SJCRH30 (cell line): ENCODE results near the gene RNF222. TPM values are rescaled to one million over a fixed set of nuclear protein-coding genes. Genes with fewer than 3 reads are reported as not detected.

Source experiments
- DNase-seq, 2 experiments: peaks; one replicate each; pipeline ENCODE4 v3.0.0-alpha.2; 2015 to 2020
- H3K27ac ChIP-seq: fragments of 250-450 bp; sonication (Bioruptor Pico); 2 replicates; pipeline ENCODE4 v1.5.1; 2020; ENCODE audit warnings: mild to moderate bottlenecking, moderate library complexity
- H3K27me3 ChIP-seq: fragments of 250-450 bp; sonication (Bioruptor Pico); 2 replicates; pipeline ENCODE4 v1.5.1; 2020; ENCODE audit warnings: mild to moderate bottlenecking, moderate library complexity
- H3K36me3 ChIP-seq: fragments of 250-450 bp; sonication (Bioruptor Pico); 2 replicates; pipeline ENCODE4 v1.5.1; 2020; ENCODE audit warnings: mild to moderate bottlenecking, moderate library complexity
- H3K4me1 ChIP-seq: fragments of 250-450 bp; sonication (Bioruptor Pico); 2 replicates; pipeline ENCODE4 v1.5.1; 2020; ENCODE audit warnings: mild to moderate bottlenecking, moderate library complexity
- H3K4me3 ChIP-seq: fragments of 250-450 bp; sonication (Bioruptor Pico); 2 replicates; pipeline ENCODE4 v1.5.1; 2020; ENCODE audit warnings: mild to moderate bottlenecking, moderate library complexity
- H3K9me3 ChIP-seq: fragments of 250-450 bp; sonication (Bioruptor Pico); replicated peaks from 2 replicates; pipeline ENCODE4 v1.5.1; 2020; ENCODE audit warnings: mild to moderate bottlenecking, moderate library complexity
- total RNA-seq: library from RNA; depleted of rRNA; stranded (reverse); fragments of >200 nt; shearing (Covaris generic); gene quantifications from 2 replicates; pipeline ENCODE4 v1.2.3, GENCODE V29; 2014

Gene RNF222
- total RNA-seq, 1 experiment from 2014 or later, result not detected

- no peaks in the 10 kb centered on the region for H3K27me3 ChIP-seq
- no peaks in the 10 kb centered on the region; the same call in 1 of the 2 replicates for H3K36me3 ChIP-seq
- no peaks in the 10 kb centered on the region for H3K4me1 ChIP-seq
- H3K9me3 ChIP-seq, result no peaks in the 10 kb centered on the region
- H3K27ac ChIP-seq, result no peak overlapping the region
- no peak overlapping the region for H3K4me3 ChIP-seq
- no peak for DNase-seq
Measured at GRCh38 chr17:8421571-8421970, 23.9 kb upstream of the RNF222 start.

GRCh38 chr17:8420041-8420934, 22.7 kb upstream of the RNF222 start:
- no peaks in the 10 kb centered on the region for H3K4me1 ChIP-seq
- DNase-seq, result no peak
- H3K27ac ChIP-seq, result no peak overlapping the region
- no peaks in the 10 kb centered on the region; the same call in 1 of the 2 replicates for H3K36me3 ChIP-seq
- H3K4me3 ChIP-seq, result no peak overlapping the region
- no peaks in the 10 kb centered on the region for H3K9me3 ChIP-seq
- H3K27me3 ChIP-seq, result no peaks in the 10 kb centered on the region

- H3K36me3 ChIP-seq, result no peaks in the 10 kb centered on the region; the same call in 1 of the 2 replicates
- H3K4me3 ChIP-seq, result no peak overlapping the region
- H3K9me3 ChIP-seq, result no peaks in the 10 kb centered on the region
- no peaks in the 10 kb centered on the region for H3K4me1 ChIP-seq
- H3K27ac ChIP-seq, result no peak overlapping the region
- DNase-seq, result no peak
- H3K27me3 ChIP-seq, result no peaks in the 10 kb centered on the region
Measured at GRCh38 chr17:8419305-8419704, 21.7 kb upstream of the RNF222 start.

- Histone ChIP-seq H3K4me3 (no peak overlapping the region), H3K9me3 (no peaks in the 10 kb centered on the region), H3K36me3 (no peaks in the 10 kb centered on the region; the same call in 1 of the 2 replicates), H3K27ac (no peak overlapping the region), H3K27me3 (no peaks in the 10 kb centered on the region), H3K4me1 (no peaks in the 10 kb centered on the region)
- no peak for DNase-seq
Measured at GRCh38 chr17:8418471-8418870, 20.8 kb upstream of the RNF222 start.

GRCh38 chr17:8417806-8418205, 20.2 kb upstream of the RNF222 start:
- no peak for DNase-seq
- Histone ChIP-seq H3K27me3 (no peaks in the 10 kb centered on the region), H3K4me3 (no peak overlapping the region), H3K27ac (no peak overlapping the region), H3K4me1 (no peaks in the 10 kb centered on the region), H3K36me3 (no peaks in the 10 kb centered on the region; the same call in 1 of the 2 replicates), H3K9me3 (no peaks in the 10 kb centered on the region)

GRCh38 chr17:8413938-8414337, 16.3 kb upstream of the RNF222 start:
- no peak for DNase-seq

GRCh38 chr17:8413328-8413727, 15.7 kb upstream of the RNF222 start:
- Histone ChIP-seq H3K27ac (no peak overlapping the region), H3K4me1 (no peaks in the 10 kb centered on the region), H3K4me3 (no peak overlapping the region), H3K9me3 (no peaks in the 10 kb centered on the region), H3K36me3 (no peaks in the 10 kb centered on the region), H3K27me3 (no peaks in the 10 kb centered on the region)
- DNase-seq, result no peak

More at GRCh38 chr17:8413938-8414337, 16.3 kb upstream of the RNF222 start:
- Histone ChIP-seq H3K27ac (no peak overlapping the region), H3K9me3 (no peaks in the 10 kb centered on the region), H3K4me1 (no peaks in the 10 kb centered on the region), H3K27me3 (no peaks in the 10 kb centered on the region), H3K4me3 (no peak overlapping the region), H3K36me3 (no peaks in the 10 kb centered on the region)

- H3K36me3 ChIP-seq, result no peaks in the 10 kb centered on the region
Measured at GRCh38 chr17:8412089-8412488, 14.5 kb upstream of the RNF222 start.

GRCh38 chr17:8410883-8411238, 13.2 kb upstream of the RNF222 start:
- Histone ChIP-seq H3K36me3 (no peaks in the 10 kb centered on the region), H3K4me1 (0 out of 2 replicates have a peak, but pooled peaks cover 2% of the 10 kb centered on the region), H3K9me3 (no peaks in the 10 kb centered on the region), H3K27me3 (no peaks in the 10 kb centered on the region), H3K27ac (no peak overlapping the region), H3K4me3 (no peak overlapping the region)
- no peak for DNase-seq

More at GRCh38 chr17:8412089-8412488, 14.5 kb upstream of the RNF222 start:
- no peaks in the 10 kb centered on the region for H3K4me1 ChIP-seq
- no peaks in the 10 kb centered on the region for H3K9me3 ChIP-seq
- no peak overlapping the region for H3K27ac ChIP-seq
- no peak for DNase-seq
- no peaks in the 10 kb centered on the region for H3K27me3 ChIP-seq
- H3K4me3 ChIP-seq, result no peak overlapping the region

- Histone ChIP-seq H3K27me3 (no peaks in the 10 kb centered on the region), H3K9me3 (no peaks in the 10 kb centered on the region), H3K4me1 (peaks cover 6% of the 10 kb centered on the region; the same call in 1 of the 2 replicates), H3K27ac (no peak overlapping the region), H3K36me3 (no peaks in the 10 kb centered on the region), H3K4me3 (no peak overlapping the region)
- peak; percentile 69 to 86 for DNase-seq
Measured at GRCh38 chr17:8409966-8410882, 12.6 kb upstream of the RNF222 start.

GRCh38 chr17:8408371-8408770, 10.7 kb upstream of the RNF222 start:
- Histone ChIP-seq H3K27me3 (no peaks in the 10 kb centered on the region), H3K27ac (no peak overlapping the region), H3K9me3 (no peaks in the 10 kb centered on the region), H3K4me3 (no peak overlapping the region), H3K4me1 (peaks cover 7% of the 10 kb centered on the region; the same call in 1 of the 2 replicates), H3K36me3 (no peaks in the 10 kb centered on the region)
- DNase-seq, result no peak

- Histone ChIP-seq H3K9me3 (no peaks in the 10 kb centered on the region), H3K4me3 (no peak overlapping the region), H3K27ac (no peak overlapping the region), H3K4me1 (peaks cover 7% of the 10 kb centered on the region; the same call in 1 of the 2 replicates), H3K36me3 (no peaks in the 10 kb centered on the region), H3K27me3 (no peaks in the 10 kb centered on the region)
- DNase-seq, result no peak
Measured at GRCh38 chr17:8406174-8406573, 8.5 kb upstream of the RNF222 start.

- H3K4me1 ChIP-seq, result peaks cover 7% of the 10 kb centered on the region; the same call in 1 of the 2 replicates
- H3K9me3 ChIP-seq, result no peaks in the 10 kb centered on the region
- H3K27me3 ChIP-seq, result no peaks in the 10 kb centered on the region
- DNase-seq, result peak; percentile 67 to 71
- H3K36me3 ChIP-seq, result no peaks in the 10 kb centered on the region
- no peak overlapping the region for H3K27ac ChIP-seq
- H3K4me3 ChIP-seq, result no peak overlapping the region
Measured at GRCh38 chr17:8405499-8406016, 7.9 kb upstream of the RNF222 start.

- no peak for DNase-seq
- Histone ChIP-seq H3K36me3 (no peaks in the 10 kb centered on the region), H3K4me3 (no peak overlapping the region), H3K9me3 (no peaks in the 10 kb centered on the region), H3K27me3 (no peaks in the 10 kb centered on the region), H3K4me1 (peaks cover 7% of the 10 kb centered on the region; the same call in 1 of the 2 replicates), H3K27ac (no peak overlapping the region)
Measured at GRCh38 chr17:8402921-8403536, 5.4 kb upstream of the RNF222 start.
